22Rv1 (cell line): ENCODE measurements around the gene SEC61A1.

Experiments
- H3K27ac ChIP-seq: fragments of 450-650 bp; 2 replicates; pipeline ENCODE4 v1.5.1; 2017
- CTCF ChIP-seq: fragments of 450-650 bp; IDR thresholded peaks from 2 replicates; pipeline ENCODE4 v1.5.1; 2017; ENCODE audit warnings: mild to moderate bottlenecking
- ZFX ChIP-seq: fragments of 450-650 bp; IDR thresholded peaks from 2 replicates; pipeline ENCODE4 v1.6.1; 2017; ENCODE audit warnings: antibody characterized with exemption, borderline replicate concordance

Gene SEC61A1

GRCh38 chr3:128060473-128061381 lies 8.5 kb downstream of the SEC61A1 start:
- TF ChIP-seq ZFX = no peak
- no peak for TF ChIP-seq CTCF
- H3K27ac ChIP-seq = no peak overlapping the region

- no peak overlapping the region for H3K27ac ChIP-seq
- no peak for TF ChIP-seq ZFX
- no peak for TF ChIP-seq CTCF
Measured at GRCh38 chr3:128062033-128062745, 10.0 kb downstream of the SEC61A1 start.

- no peak overlapping the region for H3K27ac ChIP-seq
- no peak for TF ChIP-seq ZFX
- TF ChIP-seq CTCF = no peak
Measured at GRCh38 chr3:128063865-128064264, 11.6 kb downstream of the SEC61A1 start.

- no peak for TF ChIP-seq ZFX
- no peak overlapping the region for H3K27ac ChIP-seq
Measured at GRCh38 chr3:128064962-128065361, 12.7 kb downstream of the SEC61A1 start.

GRCh38 chr3:128066114-128066513 lies 13.9 kb downstream of the SEC61A1 start:
- H3K27ac ChIP-seq = no peak overlapping the region
- TF ChIP-seq CTCF (no peak), ZFX (no peak)

GRCh38 chr3:128066676-128067075 lies 14.4 kb downstream of the SEC61A1 start:
- no peak overlapping the region for H3K27ac ChIP-seq
- TF ChIP-seq ZFX (no peak), CTCF (no peak)

GRCh38 chr3:128067489-128067888 lies 15.3 kb downstream of the SEC61A1 start:
- H3K27ac ChIP-seq = no peak overlapping the region
- TF ChIP-seq ZFX = no peak
- TF ChIP-seq CTCF = no peak
